ACC112 (cell line): Measurements from ENCODE around the gene IGSF21.
"Not testable (repeated sequence)": the region's sequence is repeated elsewhere in the genome, so short reads cannot be mapped to it uniquely, and the experiment has no call there.

Experiments used
- H2AFZ ChIP-seq: fragments of 200-600 bp; sonication (generic); one replicate; pipeline ENCODE4 v1.6.0; 2017; ENCODE audit warnings: antibody characterized with exemption, low read length; ENCODE audit not compliant: unreplicated experiment
- H3K27ac ChIP-seq: fragments of 200-600 bp; sonication (generic); 2 replicates; pipeline ENCODE4 v1.5.1; 2014; ENCODE audit warnings: low read depth, mild to moderate bottlenecking, antibody characterized with exemption, low read length, moderate library complexity
- H3K27me3 ChIP-seq: fragments of 200-600 bp; sonication (generic); 2 replicates; pipeline ENCODE4 v1.6.1; 2014; ENCODE audit warnings: mild to moderate bottlenecking, antibody characterized with exemption, low read length, moderate library complexity, mixed read lengths; ENCODE audit not compliant: insufficient read depth
- H3K36me3 ChIP-seq: fragments of 200-600 bp; sonication (generic); 2 replicates; pipeline ENCODE4 v1.6.1; 2016; ENCODE audit warnings: mild to moderate bottlenecking, antibody characterized with exemption, low read length, moderate library complexity, mixed read lengths; ENCODE audit not compliant: insufficient read depth
- H3K4me1 ChIP-seq: fragments of 200-600 bp; sonication (generic); one replicate; pipeline ENCODE4 v1.6.1; 2016; ENCODE audit warnings: low read length, mixed read lengths; ENCODE audit not compliant: insufficient read depth, unreplicated experiment, control insufficient read depth
- H3K4me3 ChIP-seq: fragments of 200-600 bp; sonication (generic); 2 replicates; pipeline ENCODE4 v1.5.1; 2014; ENCODE audit warnings: mild to moderate bottlenecking, low read depth, low read length
- H3K79me2 ChIP-seq: fragments of 200-600 bp; sonication (generic); one replicate; pipeline ENCODE4 v1.6.0; 2016; ENCODE audit warnings: low read length; ENCODE audit not compliant: control insufficient read depth, unreplicated experiment, insufficient read depth

IGSF21 gene

GRCh38 chr1:18358600-18358999, 251.0 kb downstream of the IGSF21 start:
- Histone ChIP-seq H3K36me3 (no peaks in the 10 kb centered on the region), H3K27me3 (no peaks in the 10 kb centered on the region), H3K4me1 (no peaks in the 10 kb centered on the region), H3K79me2 (no peaks in the 10 kb centered on the region), H2AFZ (no peak overlapping the region), H3K4me3 (no peak overlapping the region), H3K27ac (no peak overlapping the region)

GRCh38 chr1:18360251-18360650, 252.7 kb downstream of the IGSF21 start:
- H3K79me2 ChIP-seq = no peaks in the 10 kb centered on the region
- no peaks in the 10 kb centered on the region for H3K36me3 ChIP-seq
- H3K4me3 ChIP-seq = no peak overlapping the region
- H3K27ac ChIP-seq = no peak overlapping the region
- H2AFZ ChIP-seq = no peak overlapping the region
- H3K27me3 ChIP-seq = no peaks in the 10 kb centered on the region
- no peaks in the 10 kb centered on the region for H3K4me1 ChIP-seq

GRCh38 chr1:18362150-18362549, 254.6 kb downstream of the IGSF21 start:
- H3K4me3 ChIP-seq = no peak overlapping the region
- H3K4me1 ChIP-seq = no peaks in the 10 kb centered on the region
- H3K79me2 ChIP-seq = no peaks in the 10 kb centered on the region
- H2AFZ ChIP-seq = no peak overlapping the region
- H3K36me3 ChIP-seq = no peaks in the 10 kb centered on the region
- no peaks in the 10 kb centered on the region for H3K27me3 ChIP-seq
- H3K27ac ChIP-seq = no peak overlapping the region

GRCh38 chr1:18363436-18363835, 255.8 kb downstream of the IGSF21 start:
- Histone ChIP-seq H3K79me2 (no peaks in the 10 kb centered on the region), H3K4me1 (no peaks in the 10 kb centered on the region), H3K27ac (no peak overlapping the region), H2AFZ (no peak overlapping the region), H3K4me3 (no peak overlapping the region), H3K36me3 (no peaks in the 10 kb centered on the region), H3K27me3 (no peaks in the 10 kb centered on the region)

GRCh38 chr1:18365099-18365705, 257.6 kb downstream of the IGSF21 start:
- Histone ChIP-seq H3K36me3 (no peaks in the 10 kb centered on the region), H3K27me3 (no peaks in the 10 kb centered on the region), H3K4me3 (no peak overlapping the region), H3K4me1 (no peaks in the 10 kb centered on the region), H3K27ac (no peak overlapping the region), H3K79me2 (no peaks in the 10 kb centered on the region), H2AFZ (no peak overlapping the region)

- H3K27ac ChIP-seq, H3K36me3 ChIP-seq, H3K79me2 ChIP-seq, H3K4me1 ChIP-seq, H2AFZ ChIP-seq, H3K4me3 ChIP-seq, H3K27me3 ChIP-seq: not testable (repeated sequence)
Observed at GRCh38 chr1:18372505-18372904, 264.9 kb downstream of the IGSF21 start.

- Histone ChIP-seq H3K27me3 (no peaks in the 10 kb centered on the region), H3K79me2 (no peaks in the 10 kb centered on the region), H2AFZ (no peak overlapping the region)
Observed at GRCh38 chr1:18373151-18373550, 265.6 kb downstream of the IGSF21 start.

GRCh38 chr1:18373882-18374493, 266.4 kb downstream of the IGSF21 start:
- Histone ChIP-seq H3K36me3 (no peaks in the 10 kb centered on the region), H3K79me2 (no peaks in the 10 kb centered on the region), H3K27ac (no peak overlapping the region), H3K4me1 (no peaks in the 10 kb centered on the region), H3K4me3 (no peak overlapping the region), H2AFZ (no peak overlapping the region), H3K27me3 (no peaks in the 10 kb centered on the region)

More at GRCh38 chr1:18373151-18373550, 265.6 kb downstream of the IGSF21 start:
- Histone ChIP-seq H3K27ac (no peak overlapping the region), H3K4me1 (no peaks in the 10 kb centered on the region), H3K36me3 (no peaks in the 10 kb centered on the region), H3K4me3 (no peak overlapping the region)

GRCh38 chr1:18376661-18377060, 269.1 kb downstream of the IGSF21 start:
- no peak overlapping the region for H3K4me3 ChIP-seq
- no peaks in the 10 kb centered on the region for H3K4me1 ChIP-seq
- no peak overlapping the region for H3K27ac ChIP-seq
- no peak overlapping the region for H2AFZ ChIP-seq
- H3K79me2 ChIP-seq = no peaks in the 10 kb centered on the region
- H3K27me3 ChIP-seq = no peaks in the 10 kb centered on the region
- H3K36me3 ChIP-seq = no peaks in the 10 kb centered on the region

- Histone ChIP-seq H3K4me1 (no peaks in the 10 kb centered on the region), H3K27ac (no peak overlapping the region), H3K79me2 (no peaks in the 10 kb centered on the region), H2AFZ (no peak overlapping the region), H3K36me3 (no peaks in the 10 kb centered on the region), H3K27me3 (no peaks in the 10 kb centered on the region), H3K4me3 (no peak overlapping the region)
Observed at GRCh38 chr1:18380288-18380687, 272.7 kb downstream of the IGSF21 start.

GRCh38 chr1:18384059-18384458, 276.5 kb downstream of the IGSF21 start:
- no peaks in the 10 kb centered on the region for H3K79me2 ChIP-seq
- H3K27ac ChIP-seq = no peak overlapping the region
- H2AFZ ChIP-seq = no peak overlapping the region
- H3K4me3 ChIP-seq = no peak overlapping the region
- H3K27me3 ChIP-seq = no peaks in the 10 kb centered on the region
- no peaks in the 10 kb centered on the region for H3K36me3 ChIP-seq
- H3K4me1 ChIP-seq = no peaks in the 10 kb centered on the region
